Hematopoietic multipotent progenitor cell treated with erythropoietin and hydrocortisone succinate and interleukin-3 and kit ligand, for 17 days (in vitro differentiated cells): ENCODE data around the gene FSTL4.

ENCODE experiments used
- DNase-seq: peaks from one replicate; pipeline ENCODE4 v3.0.0-alpha.2; 2015; ENCODE audit warnings: low spot score

The FSTL4 gene

DNA sequence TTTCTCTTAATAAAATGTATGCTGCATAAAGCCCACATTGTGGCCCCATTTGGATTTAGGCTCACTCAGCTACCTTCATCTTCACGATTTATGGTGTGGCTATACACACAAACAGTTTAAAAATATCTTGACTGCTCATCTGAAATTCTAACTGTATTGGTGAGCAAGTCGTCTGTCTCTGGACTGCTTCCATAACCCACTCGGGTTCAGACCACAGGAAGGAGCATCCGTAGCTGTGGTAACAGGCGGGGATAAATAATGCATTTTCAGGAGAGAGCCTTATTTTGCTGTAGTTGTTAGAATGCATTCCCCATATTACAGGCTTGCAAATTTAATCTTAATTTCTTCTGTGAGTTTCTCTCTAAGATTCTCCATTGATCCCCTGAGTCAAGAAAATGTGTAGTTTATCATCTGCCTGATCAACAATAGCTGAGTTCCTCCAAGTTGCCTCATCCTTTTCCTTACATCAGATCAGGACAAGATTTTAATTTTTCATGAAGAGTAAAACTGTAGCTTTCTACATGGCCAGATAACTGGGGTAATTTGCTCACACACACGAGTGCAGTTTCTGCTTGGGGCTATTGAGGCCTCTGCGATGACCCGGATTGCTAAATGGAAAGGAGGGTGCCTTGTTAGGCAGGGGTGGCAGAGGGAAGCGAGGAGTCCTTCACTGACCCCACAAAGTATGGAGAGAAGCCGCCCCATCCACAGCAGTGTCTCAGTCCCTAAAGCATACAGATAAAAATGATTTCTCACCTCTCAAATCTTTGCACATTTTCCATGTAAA lies 133.9 kb downstream of the FSTL4 start:
- DNase-seq, result no peak

DNA sequence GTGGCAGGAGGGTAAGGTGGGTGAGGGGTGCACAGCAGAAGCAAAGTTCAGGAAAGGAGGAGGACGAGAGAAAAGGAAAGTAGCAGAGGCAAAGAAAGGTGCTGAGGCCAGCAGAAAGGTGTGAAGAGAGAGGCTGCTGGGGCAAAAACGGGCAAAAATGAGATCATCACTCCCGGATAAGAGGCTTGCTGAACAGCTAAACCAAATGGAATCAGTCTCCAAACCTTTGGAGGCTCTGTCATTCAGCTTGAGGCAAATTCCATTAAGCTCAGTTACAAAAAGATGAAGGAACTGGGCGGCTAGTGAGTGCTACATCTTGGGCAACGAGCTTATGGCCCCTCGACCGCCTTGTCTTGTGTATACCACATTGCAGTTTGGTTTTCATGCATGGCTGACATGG lies 136.4 kb downstream of the FSTL4 start:
- no peak for DNase-seq

DNA sequence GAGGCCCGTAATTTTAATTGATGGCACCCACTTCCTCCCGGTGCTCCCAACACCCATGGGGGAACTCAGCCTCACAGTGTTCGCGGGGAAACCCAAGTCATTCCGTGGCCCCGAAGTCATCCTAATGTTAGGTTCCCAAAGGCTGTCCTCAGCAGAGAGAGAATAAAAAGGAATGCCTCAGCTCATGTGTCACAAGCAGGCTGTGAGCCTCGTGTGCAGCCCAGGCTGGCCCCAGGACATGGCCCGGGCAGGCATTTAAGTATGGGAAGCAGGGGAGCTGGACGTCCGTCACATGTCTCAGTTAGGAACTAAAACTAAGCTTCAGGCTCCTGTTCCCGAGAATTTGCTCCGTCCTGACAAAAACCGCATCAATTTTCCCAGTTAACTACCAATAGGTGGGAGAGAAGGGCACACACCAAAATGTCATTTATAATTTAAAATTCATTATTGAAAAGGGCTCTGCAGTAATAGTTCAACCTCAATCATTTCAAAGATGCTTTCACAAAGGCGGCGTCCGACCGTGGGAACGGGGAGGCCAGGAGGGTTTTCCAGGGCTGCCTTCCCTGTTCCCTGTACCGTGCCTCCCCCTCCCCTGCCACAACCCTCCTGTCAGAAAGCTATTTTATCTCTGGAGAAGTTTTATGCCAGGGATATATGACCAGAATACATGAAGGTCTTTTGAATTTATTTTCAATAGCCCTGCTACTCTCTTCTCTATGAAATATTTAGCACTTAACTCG lies 137.3 kb downstream of the FSTL4 start:
- no peak for DNase-seq

DNA sequence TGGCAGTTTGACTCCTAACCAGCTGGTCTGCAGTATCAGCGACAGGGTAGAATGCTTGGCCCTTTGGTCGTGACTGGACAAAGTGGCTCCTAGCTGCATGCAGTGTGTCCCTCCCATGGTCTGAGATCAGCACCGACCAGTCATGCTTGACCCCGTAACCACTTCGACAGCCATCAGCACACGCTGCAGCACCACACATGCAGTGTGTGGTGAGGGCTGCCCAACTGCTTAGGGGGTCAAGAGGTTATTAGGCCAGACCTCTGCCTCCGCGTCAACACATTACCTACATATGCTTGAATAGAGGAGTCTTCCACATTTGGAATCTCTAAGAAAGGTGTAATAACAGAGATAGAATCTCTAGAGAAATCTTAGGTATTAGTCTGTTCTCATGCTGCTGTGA lies 139.1 kb downstream of the FSTL4 start:
- DNase-seq, result no peak

DNA sequence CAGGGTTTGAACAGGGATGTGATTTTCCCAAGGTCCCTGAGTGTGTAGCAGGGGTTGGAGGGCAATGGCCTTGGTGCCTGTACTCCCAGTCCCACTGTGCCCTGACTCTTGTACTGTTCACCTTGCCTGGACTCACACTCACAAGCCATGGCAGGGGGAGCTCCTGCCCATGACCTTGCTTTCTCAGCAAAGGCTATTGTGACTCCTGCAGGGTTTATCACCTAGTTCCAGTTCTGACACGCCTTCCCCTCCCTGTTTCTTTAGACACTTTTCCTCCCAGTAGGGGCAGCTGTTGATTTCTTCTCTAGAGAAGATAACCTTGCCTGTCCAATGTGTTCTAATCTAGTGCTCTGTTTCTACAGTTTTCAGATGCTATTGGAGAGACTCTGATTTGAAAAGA lies 139.5 kb downstream of the FSTL4 start:
- no peak for DNase-seq

DNA sequence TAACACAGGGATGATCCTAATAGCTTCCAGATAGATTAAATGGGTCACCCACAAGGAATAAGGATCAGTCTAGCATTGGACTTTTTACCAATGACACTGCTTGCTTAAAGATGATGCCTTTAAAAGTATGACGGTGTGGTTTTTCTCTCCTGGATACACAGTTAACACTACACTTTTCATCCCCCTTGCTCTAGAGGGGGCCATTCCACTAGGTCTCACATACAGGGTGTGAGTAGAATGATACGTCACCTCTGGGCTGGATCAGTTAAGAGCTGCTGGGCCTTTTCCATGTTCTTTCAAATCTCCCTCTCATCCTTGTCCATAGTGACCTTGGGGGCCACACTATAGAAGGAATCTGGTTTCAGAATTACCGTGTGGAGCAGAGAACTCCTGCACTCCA lies 140.6 kb downstream of the FSTL4 start:
- DNase-seq, result no peak

DNA sequence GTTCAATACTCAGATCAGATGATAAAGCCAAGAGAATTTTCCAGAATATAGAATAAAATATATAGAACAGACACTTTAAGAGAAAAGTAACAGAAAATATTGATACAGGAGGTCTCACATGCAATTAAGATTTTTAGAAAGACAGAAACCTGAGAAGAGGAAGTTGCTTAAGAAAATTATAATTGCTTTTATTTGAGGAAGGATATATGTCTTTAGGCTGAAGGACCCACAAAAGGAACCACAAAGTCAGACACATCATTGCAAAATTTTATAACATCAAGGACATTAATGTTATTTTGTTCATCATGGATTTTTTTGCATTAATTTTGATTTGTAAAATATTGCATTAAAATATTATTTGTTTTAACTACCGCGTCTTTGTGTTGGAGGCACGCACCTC lies 141.5 kb downstream of the FSTL4 start:
- no peak for DNase-seq

DNA sequence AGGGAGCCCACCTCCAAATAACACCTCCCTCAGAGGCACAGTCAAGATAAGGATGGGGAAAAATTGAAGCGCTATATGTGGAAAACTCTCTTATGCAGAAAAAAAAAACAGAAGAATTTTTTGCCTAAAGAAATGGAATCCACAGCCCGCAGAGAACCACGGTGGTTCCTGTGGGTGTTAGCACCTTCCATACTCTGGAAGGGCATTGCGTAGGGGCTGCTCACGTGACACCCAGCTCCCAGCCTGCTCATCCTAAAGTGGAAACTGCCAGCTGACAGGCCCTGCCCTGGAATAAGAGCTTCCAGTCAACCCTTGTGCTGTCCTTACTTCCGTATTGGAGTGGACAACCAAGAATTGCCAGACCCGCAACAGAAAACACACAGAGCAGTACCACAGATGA lies 142.5 kb downstream of the FSTL4 start:
- no peak for DNase-seq

DNA sequence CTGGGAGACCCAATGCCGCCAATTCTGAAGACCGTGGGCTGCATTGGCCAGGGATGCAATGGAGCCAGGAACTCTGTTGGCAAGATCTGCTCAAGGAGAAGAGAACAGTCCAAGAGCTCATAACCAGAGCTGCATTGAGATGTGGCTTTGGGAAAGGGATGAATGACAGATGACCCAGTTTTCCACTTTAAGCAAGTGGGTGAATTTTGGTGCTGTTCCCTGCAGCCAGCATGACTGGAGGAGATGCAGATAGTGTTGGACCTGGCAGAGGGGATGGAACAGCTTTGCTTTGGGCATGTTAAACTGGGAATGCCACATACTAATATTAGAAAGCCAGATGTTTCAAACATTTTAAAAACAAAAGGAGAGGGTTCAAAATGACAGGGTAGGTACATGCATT lies 143.1 kb downstream of the FSTL4 start:
- no peak for DNase-seq

DNA sequence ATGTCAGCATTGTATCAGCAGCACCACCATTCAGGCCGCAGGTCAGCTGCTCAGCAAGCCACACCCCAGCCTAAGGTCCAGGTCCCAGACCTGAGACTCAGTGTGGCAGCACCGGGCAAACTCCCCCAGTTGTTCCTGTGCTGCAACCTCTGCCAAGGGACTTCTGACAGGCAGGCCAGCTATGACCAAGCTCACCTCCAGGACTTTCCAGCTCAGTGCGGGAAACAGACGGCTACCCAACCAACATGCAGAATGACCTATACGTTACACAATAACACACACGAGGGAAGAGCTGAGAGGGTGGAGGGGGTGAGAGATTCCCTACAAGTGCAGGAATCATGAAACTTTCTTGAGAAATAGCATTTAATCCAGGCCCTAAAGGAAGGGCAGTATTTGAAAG lies 143.7 kb downstream of the FSTL4 start:
- no peak for DNase-seq

DNA sequence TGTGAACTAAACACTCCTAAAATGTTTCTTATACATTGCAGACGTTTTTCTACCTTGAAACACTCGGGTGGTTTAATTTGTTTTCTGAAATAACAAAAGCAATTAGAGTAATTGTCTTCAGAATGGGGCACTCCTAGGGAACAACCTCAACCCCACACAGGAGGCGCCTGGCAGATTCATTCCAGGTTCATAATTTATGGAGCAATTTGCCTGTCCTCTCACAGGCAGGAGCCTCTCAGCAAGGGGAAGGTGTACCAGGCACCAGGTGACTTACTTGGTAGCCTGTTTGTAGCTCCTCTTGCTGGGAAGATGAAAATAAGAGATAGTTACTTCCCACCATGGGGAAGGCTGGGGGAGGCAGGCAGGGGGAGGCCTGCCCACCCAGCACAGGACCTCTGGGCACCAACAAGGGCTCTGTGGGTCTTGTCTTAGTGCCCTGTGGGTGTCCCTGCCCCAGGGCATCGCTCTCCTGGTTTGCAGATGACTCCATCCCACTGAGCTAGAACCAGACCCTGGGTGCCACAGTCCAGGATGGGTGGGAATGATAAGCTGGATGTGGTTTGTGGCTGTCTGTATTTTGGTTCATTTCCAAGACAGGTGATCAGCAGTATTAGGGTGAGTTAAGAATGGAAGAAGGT lies 144.4 kb downstream of the FSTL4 start:
- no peak for DNase-seq

DNA sequence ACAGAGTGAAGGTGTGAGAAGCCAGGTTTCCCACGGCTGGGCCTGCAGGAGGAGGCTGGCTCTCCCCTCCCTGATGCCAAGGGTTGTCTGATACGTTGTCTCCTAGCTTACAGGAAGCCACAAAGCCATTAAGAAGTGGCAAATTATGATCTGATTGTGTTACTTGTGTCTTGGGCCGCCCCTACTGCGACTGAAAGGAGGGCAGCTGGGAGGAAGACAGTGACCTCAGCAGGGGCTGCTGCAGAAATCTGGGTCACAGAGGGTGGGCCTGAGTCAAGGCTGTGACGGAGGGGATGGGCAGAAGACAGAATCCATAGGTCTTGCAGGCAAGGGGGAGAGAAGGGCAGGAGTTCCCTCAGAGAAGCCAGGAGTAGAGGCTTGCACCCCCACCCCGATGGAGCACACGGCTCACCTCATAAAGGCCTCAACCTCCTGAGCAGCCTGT lies 145.0 kb downstream of the FSTL4 start:
- DNase-seq, result no peak

DNA sequence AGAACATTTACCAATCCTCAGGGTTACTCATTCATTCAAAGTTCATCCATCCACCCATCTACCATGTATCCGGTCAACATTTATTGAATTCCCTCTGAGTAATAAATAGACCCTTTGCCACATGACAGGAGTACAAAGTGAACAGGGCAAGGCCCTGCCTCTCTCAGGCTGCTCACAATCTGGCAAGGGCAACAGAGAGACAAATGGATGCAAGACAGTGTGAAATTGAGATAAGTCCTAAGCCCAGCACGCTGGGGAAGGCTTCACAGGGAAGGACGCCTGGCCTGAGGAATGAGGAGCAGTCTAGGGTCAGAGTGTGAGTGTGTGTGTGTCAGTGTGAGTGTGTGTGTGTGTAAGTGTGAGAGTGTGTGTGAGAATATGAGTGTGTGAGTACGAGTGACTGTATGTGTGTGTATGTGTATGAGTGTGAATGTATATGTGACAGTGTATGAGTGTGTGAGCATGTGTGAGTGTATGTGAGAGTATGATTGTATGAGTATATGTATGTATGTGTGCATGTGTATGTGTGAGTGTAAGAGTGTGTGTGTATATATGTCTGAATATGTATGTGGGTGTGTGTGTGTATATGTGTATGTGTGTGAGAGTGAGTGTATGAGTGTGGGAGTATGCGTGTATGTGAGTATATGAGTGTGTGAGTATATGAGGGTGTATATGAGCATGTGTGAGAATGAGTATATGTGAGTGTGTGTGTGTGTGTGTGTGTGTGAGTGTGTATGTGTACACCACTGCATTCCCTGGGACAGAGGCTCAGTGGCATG lies 145.6 kb downstream of the FSTL4 start:
- DNase-seq, result no peak

DNA sequence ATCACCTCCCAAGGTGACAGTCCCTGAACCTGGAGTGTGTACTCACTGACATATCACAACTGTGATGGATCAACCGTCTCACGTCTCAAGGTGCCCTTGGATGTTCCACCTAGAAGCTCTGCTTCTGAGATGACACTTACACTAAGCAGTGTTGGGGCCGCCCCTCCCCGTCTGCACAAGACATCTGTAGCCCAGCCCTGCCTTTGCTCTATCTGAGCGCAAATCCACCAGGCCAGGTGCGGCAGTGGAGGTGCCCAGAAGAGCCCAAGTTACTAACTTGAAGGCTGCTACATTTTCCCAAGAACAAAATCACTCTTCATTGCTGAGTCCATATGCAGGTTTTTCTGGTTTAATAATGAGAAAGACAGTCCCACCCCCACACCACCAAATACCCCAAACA lies 148.3 kb downstream of the FSTL4 start:
- no peak for DNase-seq

DNA sequence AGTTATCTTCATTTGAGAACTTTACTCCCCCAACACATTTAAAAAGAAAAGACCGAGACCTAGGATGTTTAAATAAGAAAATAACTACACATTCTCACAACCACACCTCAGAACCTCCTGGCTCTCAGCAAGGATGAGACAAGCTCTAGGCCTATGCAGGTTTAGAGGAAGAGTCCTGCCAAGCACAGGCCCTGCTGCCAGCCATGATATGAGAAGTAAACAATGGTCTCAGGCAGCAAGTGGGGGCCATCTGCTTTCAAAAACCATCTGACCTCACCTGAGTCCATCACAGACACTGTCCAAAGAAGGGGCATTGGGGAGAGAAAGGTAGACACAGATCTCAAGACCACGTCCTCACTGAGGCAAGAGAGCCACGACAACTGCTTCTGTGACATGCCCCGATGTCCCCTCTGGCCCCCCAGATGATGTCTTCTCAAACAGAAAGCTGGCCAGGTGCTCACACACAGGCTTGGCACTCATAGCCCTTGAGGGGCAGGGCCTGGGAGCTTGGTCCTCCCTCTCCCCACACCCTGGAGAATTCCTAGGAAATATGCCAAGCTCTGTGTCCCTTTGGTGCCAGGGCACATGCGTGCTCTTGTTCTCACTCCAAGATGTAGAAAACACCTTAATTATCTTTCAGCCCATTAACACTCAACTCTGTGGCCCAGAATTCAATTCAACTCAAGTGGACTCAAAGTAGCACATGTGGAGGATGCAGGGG lies 150.4 kb downstream of the FSTL4 start:
- no peak for DNase-seq

DNA sequence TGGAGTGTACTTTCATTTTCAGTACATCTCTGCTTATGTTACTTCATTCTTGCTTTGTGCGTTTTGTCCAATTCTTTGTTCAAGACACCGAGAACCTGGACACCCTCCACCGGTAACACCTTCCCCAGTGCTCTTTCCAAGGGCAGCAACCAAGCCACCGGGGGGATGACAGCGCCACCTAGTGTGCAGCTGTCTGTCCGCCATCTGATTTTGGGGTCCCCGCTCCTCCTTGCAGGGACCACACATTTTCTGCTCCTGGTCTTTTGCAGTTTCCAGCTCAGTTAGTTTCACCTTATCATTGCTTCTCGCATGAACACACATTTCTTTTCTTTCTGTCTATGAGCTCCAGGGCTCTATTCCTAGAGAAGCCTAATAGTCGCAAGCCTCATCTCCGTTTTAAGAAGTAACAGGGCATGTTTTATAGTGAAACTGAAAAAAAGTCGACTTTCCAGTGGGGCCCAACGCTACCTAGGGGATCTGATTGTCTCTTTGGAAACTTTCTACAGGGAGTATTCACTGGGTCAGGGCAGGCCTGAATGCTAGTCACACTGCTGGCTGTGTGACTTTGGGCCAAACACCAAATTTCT lies 152.1 kb downstream of the FSTL4 start:
- DNase-seq, result peak; percentile 13

DNA sequence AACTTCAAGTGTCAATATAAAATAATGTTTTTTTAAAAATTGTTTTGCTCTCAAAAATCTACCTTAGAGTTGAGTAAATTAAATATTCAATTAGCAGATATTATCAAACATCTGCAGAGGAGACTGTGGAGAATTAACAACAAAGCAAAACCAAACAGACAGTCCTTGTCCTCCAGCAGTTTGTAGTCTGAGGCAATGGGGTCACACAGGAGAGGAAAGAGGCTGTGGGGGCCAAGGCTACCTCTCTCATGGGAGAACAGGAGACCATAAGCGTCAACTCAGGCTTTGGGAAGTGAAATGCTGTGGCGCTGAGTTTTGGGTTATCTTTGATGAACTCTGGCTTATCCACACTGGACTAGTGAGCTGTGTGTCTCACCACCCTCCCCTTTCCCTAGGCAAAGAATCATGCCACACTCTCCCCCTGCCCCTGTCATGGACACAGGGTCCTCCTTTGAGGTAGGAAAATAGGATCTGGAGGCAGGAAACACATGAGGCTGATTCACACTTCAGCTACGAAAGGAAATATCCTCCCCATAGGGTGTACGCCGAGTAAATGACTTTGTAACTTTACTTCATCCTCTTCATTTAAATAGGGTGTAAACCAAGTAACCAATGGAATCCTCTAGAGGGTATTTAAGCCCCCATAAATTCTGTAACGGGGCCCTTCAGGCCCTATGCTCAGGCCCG lies 152.7 kb downstream of the FSTL4 start:
- DNase-seq, result no peak

DNA sequence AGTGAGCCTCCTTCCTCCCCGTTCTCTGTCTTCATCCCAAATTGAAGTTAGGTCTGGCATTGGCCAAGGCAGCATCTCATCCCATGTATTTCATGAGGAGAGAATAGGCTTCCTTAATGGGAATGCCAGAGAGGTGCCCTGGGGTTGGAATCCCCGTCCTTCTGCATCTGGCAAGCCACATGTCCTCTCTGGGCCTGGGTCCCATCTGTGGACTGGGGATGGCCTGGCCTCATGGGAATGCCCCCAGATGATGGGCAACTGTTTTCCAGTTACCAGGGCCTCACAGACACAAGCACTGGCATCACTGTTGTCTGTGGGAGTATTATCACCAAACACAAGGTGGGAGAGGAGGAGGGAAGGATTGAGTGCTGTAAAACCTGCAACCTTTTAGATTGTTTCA lies 153.9 kb downstream of the FSTL4 start:
- DNase-seq, result no peak

DNA sequence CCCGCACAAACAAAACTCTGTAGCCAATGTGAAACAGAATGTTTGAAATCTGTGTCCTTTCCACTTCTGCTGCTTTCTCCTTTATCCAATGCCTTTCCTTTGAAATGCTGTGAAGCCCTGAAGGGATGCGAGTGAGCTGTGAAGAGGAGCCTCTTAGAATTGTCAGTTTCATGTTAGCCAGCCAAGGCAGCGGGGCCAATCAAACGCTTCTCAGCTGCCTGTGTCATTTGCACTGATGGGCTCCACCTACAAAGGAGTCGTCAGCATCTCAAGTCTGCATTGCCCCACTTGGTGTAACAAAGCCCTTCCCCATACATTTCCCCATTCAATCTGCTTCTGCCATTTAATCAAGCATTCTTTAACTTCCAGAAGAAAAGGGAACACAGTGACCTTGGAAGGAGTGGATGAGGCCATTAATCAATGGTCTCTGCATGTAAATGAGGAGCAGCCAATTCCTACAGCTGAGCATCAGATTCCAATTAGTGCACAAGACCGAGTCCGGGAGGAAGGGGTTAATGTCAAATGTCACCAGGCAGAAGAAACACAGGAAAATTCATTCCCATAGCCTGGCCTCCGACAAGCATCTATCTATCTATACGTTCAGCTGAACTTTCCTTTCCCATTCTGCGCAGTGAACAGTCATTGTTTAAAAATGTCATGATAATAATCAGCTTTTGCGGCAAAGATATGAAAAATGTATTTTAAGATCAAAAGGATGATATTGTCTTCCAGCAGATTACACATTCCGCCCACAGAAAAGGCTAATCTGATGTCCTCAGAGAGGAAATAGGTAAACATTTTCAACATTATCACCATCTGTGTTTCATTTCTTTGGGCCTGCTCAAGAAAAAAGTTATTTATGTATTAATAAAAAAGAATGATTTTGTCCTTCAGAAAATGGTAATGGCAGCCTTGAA lies 154.6 kb downstream of the FSTL4 start:
- no peak for DNase-seq
